ENCODE measurements around the gene CUL9.

Gene CUL9

GRCh38 chr6:43228951-43229802, 47.2 kb downstream of the CUL9 start, which contains the start of gene DNPH1:
Gene DNPH1, minus strand, starts transcription at chr6:43229481. Its CDS starts 25 bp downstream, at chr6:43229456.
- TF ChIP-seq CTCF (IDR thresholded peaks at IDR 0.05; ENCODE audit: insufficient read depth, missing control alignments): peak; percentile 69
- DNase-seq (ENCODE audit: insufficient read length, low spot score): peak; percentile 57
- no peak for FAIRE-seq

- TF ChIP-seq CTCF (IDR thresholded peaks at IDR 0.05; ENCODE audit: insufficient read depth, missing control alignments): no peak
- DNase-seq (ENCODE audit: insufficient read length, low spot score) (no peak), FAIRE-seq (no peak)
Observed at GRCh38 chr6:43229803-43230620, 48.0 kb downstream of the CUL9 start.

GRCh38 chr6:43231053-43231452, 49.1 kb downstream of the CUL9 start:
- FAIRE-seq (no peak), DNase-seq (ENCODE audit: insufficient read length, low spot score) (no peak)
- TF ChIP-seq CTCF (IDR thresholded peaks at IDR 0.05; ENCODE audit: insufficient read depth, missing control alignments): no peak

- DNase-seq (ENCODE audit: insufficient read length, low spot score): no peak
- no peak for TF ChIP-seq CTCF (IDR thresholded peaks at IDR 0.05; ENCODE audit: insufficient read depth, missing control alignments)
- no peak for FAIRE-seq
Observed at GRCh38 chr6:43231735-43232450, 49.9 kb downstream of the CUL9 start.

GRCh38 chr6:43235841-43236240, 53.8 kb downstream of the CUL9 start:
- no peak for FAIRE-seq
- TF ChIP-seq CTCF (IDR thresholded peaks at IDR 0.05; ENCODE audit: insufficient read depth, missing control alignments): no peak
- no peak for DNase-seq (ENCODE audit: insufficient read length, low spot score)

GRCh38 chr6:43239054-43239453, 57.1 kb downstream of the CUL9 start:
- TF ChIP-seq CTCF (IDR thresholded peaks at IDR 0.05; ENCODE audit: insufficient read depth, missing control alignments): no peak
- DNase-seq (ENCODE audit: insufficient read length, low spot score): no peak
- no peak for FAIRE-seq
